Heart right ventricle (tissue), 16 donors: ENCODE data around the gene ZC3H8. TPM values are rescaled to one million over a fixed set of nuclear protein-coding genes. Genes with fewer than 3 reads are reported as not detected.

Experiments used
- ATAC-seq, 8 donors: fragments of 200-7000 bp; cut with Tn5 transposase; one replicate each; pipeline ENCODE4 v1.9.1; 2020; ENCODE audit warnings: mild to moderate bottlenecking in 8 of 8, moderate library complexity in 8 of 8, moderate number of reproducible peaks in 1 of 8
- DNase-seq, 2 donors: peaks; one replicate each; pipeline ENCODE4 v3.0.0-alpha.2; 2020
- H3K27ac ChIP-seq, 10 donors: fragments of 200-600 bp; sonication (generic) in 2 of 10; one replicate each; pipeline versions ENCODE4 v1.5.0 to v1.8.0; 2020 to 2022; ENCODE audit warnings: mild to moderate bottlenecking in 3 of 10
- H3K27me3 ChIP-seq, 7 donors: fragments of 200-600 bp; one replicate each; pipeline ENCODE4 v1.8.0; 2021 to 2022; ENCODE audit warnings: mild to moderate bottlenecking in 2 of 7
- H3K36me3 ChIP-seq, 9 donors: fragments of 200-600 bp; sonication (generic) in 1 of 9; one replicate each; pipeline versions ENCODE4 v1.5.0 to v1.8.0; 2020 to 2022; ENCODE audit warnings: mild to moderate bottlenecking in 2 of 9
- H3K4me1 ChIP-seq, 9 donors: fragments of 200-600 bp; sonication (generic) in 1 of 9; one replicate each; pipeline versions ENCODE4 v1.5.0 to v1.8.0; 2020 to 2022; ENCODE audit warnings: mild to moderate bottlenecking in 4 of 9
- H3K4me3 ChIP-seq, 10 donors: fragments of 200-600 bp; sonication (generic) in 2 of 10; one replicate each; pipeline versions ENCODE4 v1.5.0 to v1.8.0; 2020 to 2022; ENCODE audit warnings: mild to moderate bottlenecking in 7 of 10, moderate library complexity in 2 of 10
- H3K9me3 ChIP-seq, 11 donors: fragments of 200-600 bp in 10 of 11; sonication (generic) in 2 of 11; one replicate each; pipeline versions ENCODE4 v1.5.0 to v1.8.0; 2013 to 2022; ENCODE audit warnings: mild to moderate bottlenecking in 2 of 11, control low read depth in 1 of 11, moderate library complexity in 1 of 11
- CTCF ChIP-seq, 9 donors: fragments of 200-600 bp; sonication (generic) in 2 of 9; IDR thresholded peaks; one replicate each; pipeline versions ENCODE4 v1.5.0 to v1.8.0; 2021 to 2022; ENCODE audit warnings: antibody characterized with exemption in 9 of 9, mild to moderate bottlenecking in 5 of 9, moderate library complexity in 1 of 9
- WGBS, 2 donors: extraction: QIAGEN DNeasy Blood & Tissue Kit; methylation state at CpG; one replicate each; pipeline ENCODE4 v1.1.7; 2013; ENCODE audit warnings: inconsistent platforms in 1 of 2; 5-methylcytosine and 5-hydroxymethylcytosine counted together
- intact Hi-C, 10 donors: fragments of 100-400 bp; cut with DNase I; formaldehyde crosslinking; loops; one replicate each; pipeline versions ENCODE4 v1.11.1 to v1.14.2; 2022
- polyA plus RNA-seq, 2 donors: library from polyadenylated mRNA; stranded (reverse); fragments of 200-250 nt; gene quantifications; one replicate each; pipeline ENCODE4 v1.2.3, GENCODE V29; 2013
- total RNA-seq, 10 donors: library from RNA; stranded (reverse); fragmentation: NEBNext Ultra II Directional in 3 of 10; extraction: Animal tissue kit (Norgen Biotek cat#: 25700) in 3 of 10; gene quantifications; one replicate each; pipeline versions ENCODE4 v1.2.1 to v1.2.4, GENCODE V29; 2021 to 2023
- donor health status: Arrhythmogenic right ventricular cardiomyopathy.
- donor health status: ischemic (EF 13 %, LVEDD 7.1; RV severe dilation, severe dysfunction).
- donor health status: healthy with polysubstance abuse.
- donor health status: DM: no; HTN: yes; CAD: no.
- donor health status: DM: no; HTN: no; CAD: no.
- donor health status: ischemic (EF 25% LVEDD 6.9; RV normal size, moderate dysfunction).
- donor health status: ischemic (EF 25% LVEDD 5.7; RV mildly dilated, moderate dysfunction).
- donor health status: healthy.
- donor health status: DM: yes; HTN: yes; CAD: no.
- donor health status: Ischemic cardiomyopathy.
- donor health status: ischemic (EF 35%, LVEDD 5.7; RV mildly dilated, moderate dysfunction).
- donor health status: nonischemic (EF 11% LVEDD 7.7; RV severe dilation, severe dysfunction).
- donor health status: DM: yes; HTN: yes; CAD: no.
- donor health status: PGD.
- donor health status: ischemic (EF 29% LVEDD 5.4; RV normal size, mild dysfunction).
- donor health status: nonischemic (EF 23%, LVEDD 6.1; RV moderate dilation, normal function).

ZC3H8 gene
- total and polyA plus RNA-seq, 12 donors = 4.2 to 13.3 (median 9.8) TPM

- intact Hi-C loops = no loop called here
- H3K4me1 ChIP-seq = no peaks in the 10 kb centered on the region
- H3K4me3 ChIP-seq = no peak overlapping the region
- no peak for TF ChIP-seq CTCF (IDR thresholded peaks at IDR 0.05)
- H3K27ac ChIP-seq = no peak overlapping the region
- DNase-seq = no peak
- H3K9me3 ChIP-seq = no peaks in the 10 kb centered on the region
- no peaks in the 10 kb centered on the region for H3K36me3 ChIP-seq
- H3K27me3 ChIP-seq = peaks cover 0 to 5% (median 0%) of the 10 kb centered on the region in 7 donors
- no peak for ATAC-seq
Measured at GRCh38 chr2:112195950-112196349, 58.9 kb downstream of the ZC3H8 start.

GRCh38 chr2:112195167-112195766 lies 59.6 kb downstream of the ZC3H8 start:
- TF ChIP-seq CTCF (IDR thresholded peaks at IDR 0.05) = no peak
- no peak overlapping the region for H3K4me3 ChIP-seq
- no peaks in the 10 kb centered on the region for H3K4me1 ChIP-seq
- no peaks in the 10 kb centered on the region for H3K9me3 ChIP-seq
- no peak for DNase-seq
- H3K27ac ChIP-seq = no peak overlapping the region
- peaks cover 0 to 5% (median 0%) of the 10 kb centered on the region in 7 donors for H3K27me3 ChIP-seq
- H3K36me3 ChIP-seq = no peaks in the 10 kb centered on the region
- intact Hi-C loops = no loop called here
- no peak for ATAC-seq
- 87 to 91% methylated on average over 8 of the region's 8 CpGs for WGBS, 2 donors

- 80% methylated on average over 4 of the region's 4 CpGs for WGBS, 2 donors
- peaks cover 0 to 5% (median 0%) of the 10 kb centered on the region in 7 donors for H3K27me3 ChIP-seq
- H3K4me3 ChIP-seq = no peak overlapping the region
- H3K36me3 ChIP-seq = no peaks in the 10 kb centered on the region
- no peak overlapping the region for H3K27ac ChIP-seq
- H3K9me3 ChIP-seq = no peaks in the 10 kb centered on the region
- intact Hi-C loops = no loop called here
- ATAC-seq (no peak), DNase-seq (no peak)
- no peak for TF ChIP-seq CTCF (IDR thresholded peaks at IDR 0.05)
- no peaks in the 10 kb centered on the region for H3K4me1 ChIP-seq
Measured at GRCh38 chr2:112194482-112194881, 60.4 kb downstream of the ZC3H8 start.

- ATAC-seq = no peak
- WGBS, 2 donors = 91 to 93% methylated on average over 2 of the region's 2 CpGs
Measured at GRCh38 chr2:112194028-112194427, 60.8 kb downstream of the ZC3H8 start.

More at GRCh38 chr2:112194028-112194427, 60.8 kb downstream of the ZC3H8 start:
- Histone ChIP-seq H3K4me1 (no peaks in the 10 kb centered on the region), H3K27ac (no peak overlapping the region), H3K9me3 (no peaks in the 10 kb centered on the region), H3K4me3 (no peak overlapping the region), H3K27me3 (peaks cover 0 to 5% (median 0%) of the 10 kb centered on the region in 7 donors), H3K36me3 (no peaks in the 10 kb centered on the region)
- DNase-seq = no peak
- intact Hi-C loops = no loop called here
- no peak for TF ChIP-seq CTCF (IDR thresholded peaks at IDR 0.05)
